A549 (cell line): Measurements from ENCODE around the gene IFNA4. TPM values are rescaled to one million over a fixed set of nuclear protein-coding genes. Genes with fewer than 3 reads are reported as not detected.
"Not testable (repeated sequence)": the region's sequence is repeated elsewhere in the genome, so short reads cannot be mapped to it uniquely, and the experiment has no call there.

Experiments used
- ATAC-seq, 2 experiments: fragments of 200-7000 bp in 1 of 2; fragments of >200 bp in 1 of 2; cut with Nextera tagmentation in 1 of 2; cut with Tn5 transposase in 1 of 2; 3 replicates each; pipeline versions ENCODE4 v1.8.0 to v1.9.1; 2018 to 2020; ENCODE audit warnings: mild to moderate bottlenecking in 1 of 2, moderate library complexity in 1 of 2
- CTCF ChIA-PET: fragments of 300-600 bp; sonication (Branson Sonifier 250); formaldehyde crosslinking; extraction: SDS; loops from one replicate; lab custom pipeline; 2021; ENCODE audit warnings: antibody characterized with exemption, inconsistent platforms; lab: Yijun Ruan, JAX
- POLR2A ChIA-PET: fragments of 350-600 bp; formaldehyde crosslinking; extraction: SDS; loops from one replicate; lab custom pipeline; 2021; ENCODE audit warnings: antibody characterized with exemption, inconsistent platforms; lab: Yijun Ruan, JAX
- DNase-seq, 2 experiments: peaks; one replicate each; pipeline versions ENCODE4 v3.0.0 to v3.0.0-alpha.2; 2011 to 2016; ENCODE audit warnings: low read depth in 1 of 2, low spot score in 1 of 2
- FAIRE-seq: peaks from 2 replicates; lab custom pipeline; 2011; peaks lifted over from hg19 to GRCh38; lab: Jason Lieb, UNC
- H3K27ac ChIP-seq, 2 experiments: fragments of >200 bp; sonication (Bioruptor Twin); formaldehyde crosslinking; 3 replicates each; pipeline ENCODE4 v1.5.1; 2016 to 2017
- H3K4me1 ChIP-seq: fragments of >200 bp; sonication (Bioruptor Twin); formaldehyde crosslinking; 3 replicates; pipeline ENCODE4 v1.6.1; 2016
- H3K4me2 ChIP-seq: fragments of >200 bp; sonication (Bioruptor Twin); formaldehyde crosslinking; 3 replicates; pipeline ENCODE4 v1.6.1; 2016
- H3K4me3 ChIP-seq: fragments of >200 bp; sonication (Bioruptor Twin); formaldehyde crosslinking; 3 replicates; pipeline ENCODE4 v1.5.1; 2016
- H3K9me3 ChIP-seq: fragments of >200 bp; sonication (Bioruptor Twin); formaldehyde crosslinking; 3 replicates; pipeline ENCODE4 v1.6.1; 2016
- ATOH8 ChIP-seq: fragments of 250-450 bp; sonication (Bioruptor Pico); IDR thresholded peaks from 2 replicates; pipeline ENCODE4 v1.5.0; 2020; ENCODE audit warnings: low read depth, mild to moderate bottlenecking, moderate library complexity
- CBX2 ChIP-seq: fragments of 200-600 bp; sonication (generic); IDR thresholded peaks from 2 replicates; pipeline ENCODE4 v1.6.1; 2016; ENCODE audit warnings: low read depth, mild to moderate bottlenecking, borderline replicate concordance
- CHD2 ChIP-seq: fragments of 150-350 bp; IDR thresholded peaks from 2 replicates; pipeline ENCODE4 v1.6.1; 2014; ENCODE audit warnings: low read length; ENCODE audit not compliant: partially characterized antibody
- CTCF ChIP-seq: fragments of >200 bp; sonication (Bioruptor Twin); formaldehyde crosslinking; IDR thresholded peaks from 3 replicates; pipeline ENCODE4 v1.5.1; 2016
- E2F6 ChIP-seq: IDR thresholded peaks from 2 replicates; pipeline ENCODE4 v1.6.1; 2012; ENCODE audit warnings: low read depth, borderline replicate concordance
- FOSL2 ChIP-seq, 2 experiments: fragments of 450-650 bp in 1 of 2; fragments of >200 bp in 1 of 2; sonication (Bioruptor Twin) in 1 of 2; formaldehyde crosslinking; IDR thresholded peaks; 2 replicates each; pipeline versions ENCODE4 v1.5.0 to v1.6.1; 2016 to 2020; ENCODE audit warnings: mild to moderate bottlenecking in 1 of 2, moderate library complexity in 1 of 2
- FOXS1 ChIP-seq: fragments of 250-450 bp; sonication (Bioruptor Pico); IDR thresholded peaks from 2 replicates; pipeline ENCODE4 v1.5.0; 2020; ENCODE audit warnings: mild to moderate bottlenecking, moderate library complexity
- JUN ChIP-seq, 2 experiments: fragments of >200 bp; sonication (Bioruptor Twin); formaldehyde crosslinking; IDR thresholded peaks; 2 replicates in 1 of 2; 3 replicates in 1 of 2; pipeline ENCODE4 v1.6.1; 2016 to 2017
- JUNB ChIP-seq: fragments of >200 bp; sonication (Bioruptor Twin); formaldehyde crosslinking; IDR thresholded peaks from 2 replicates; pipeline ENCODE4 v1.6.1; 2016
- NPAS2 ChIP-seq: fragments of 250-450 bp; sonication (Bioruptor Pico); IDR thresholded peaks from 2 replicates; pipeline ENCODE4 v1.8.0; 2022; ENCODE audit warnings: mild to moderate bottlenecking, moderate library complexity, borderline replicate concordance
- PBX3 ChIP-seq: IDR thresholded peaks from 2 replicates; pipeline ENCODE4 v1.6.1; 2012
- PHF8 ChIP-seq: fragments of 200-600 bp; sonication (generic); IDR thresholded peaks from 2 replicates; pipeline ENCODE4 v1.6.1; 2016; ENCODE audit warnings: low read depth, mild to moderate bottlenecking, antibody characterized with exemption, moderate library complexity, borderline replicate concordance
- RAD21 ChIP-seq, 2 experiments: fragments of >200 bp in 1 of 2; sonication (Bioruptor Twin) in 1 of 2; formaldehyde crosslinking in 1 of 2; IDR thresholded peaks in 1 of 2; conservative IDR thresholded peaks in 1 of 2; 2 replicates in 1 of 2; 3 replicates in 1 of 2; pipeline ENCODE4 v1.6.1; 2012 to 2018; ENCODE audit warnings: inconsistent platforms in 1 of 2
- RARB ChIP-seq: fragments of 250-450 bp; sonication (Bioruptor Pico); IDR thresholded peaks from 2 replicates; pipeline ENCODE4 v1.8.0; 2021; ENCODE audit warnings: mild to moderate bottlenecking, moderate library complexity
- RCOR1 ChIP-seq: fragments of 150-350 bp; IDR thresholded peaks from 2 replicates; pipeline ENCODE4 v1.6.1; 2014; ENCODE audit warnings: antibody characterized with exemption, low read length, low read depth
- SMC3 ChIP-seq: fragments of >200 bp; sonication (Bioruptor Twin); formaldehyde crosslinking; IDR thresholded peaks from 3 replicates; pipeline ENCODE4 v1.6.1; 2018; ENCODE audit warnings: inconsistent platforms
- ZFP36 ChIP-seq: fragments of 450-650 bp; IDR thresholded peaks from 2 replicates; pipeline ENCODE4 v1.6.1; 2014; ENCODE audit warnings: borderline replicate concordance; ENCODE audit not compliant: partially characterized antibody
- ZSCAN20 ChIP-seq: fragments of 250-450 bp; sonication (Bioruptor Pico); IDR thresholded peaks from 2 replicates; pipeline ENCODE4 v1.8.0; 2022; ENCODE audit warnings: mild to moderate bottlenecking, moderate library complexity
- WGBS: methylation state at CpG from one replicate; pipeline ENCODE4 v1.1.6; 2017; ENCODE audit errors: missing lambda C conversion rate; 5-methylcytosine and 5-hydroxymethylcytosine counted together
- polyA plus RNA-seq, 4 experiments: library from polyadenylated mRNA; depleted of rRNA in 3 of 4; stranded (reverse); fragments of >200 nt; fragmentation: RNase III in 1 of 4; extraction: RNeasy Plus Mini Kit Qiagen cat#74134 plus additional on column Dnase treatment in 1 of 4; gene quantifications; 2 replicates in 3 of 4; 3 replicates in 1 of 4; pipeline ENCODE4 v1.2.3, GENCODE V29; 2011 to 2017

The IFNA4 gene
- polyA plus RNA-seq, 2 of the 4 experiments (the other 2 are of a cell fraction) = not detected

- H3K4me1 ChIP-seq, H3K27ac ChIP-seq, H3K4me3 ChIP-seq, H3K4me2 ChIP-seq, FAIRE-seq, H3K9me3 ChIP-seq, POLR2A ChIA-PET: not testable (repeated sequence)
- 15% methylated on average over 5 of the region's 5 CpGs for WGBS
- DNase-seq (peak; percentile 9 to 26), ATAC-seq (peak; percentile 65 to 83; a peak in 3 of 6 replicates)
- CTCF ChIA-PET = interaction anchor here (1.0 to 1.9 kb wide), 8 partner anchors 10 to 577 kb away, joined by 3 to 8 read pairs (median 3); no protein-coding TSS in a partner anchor
- TF ChIP-seq SMC3 (0 out of 3 replicates have a peak, but pooled peaks have one; percentile 13), RAD21 (conservative IDR thresholded peaks at IDR 0.05 in 1 of 2, IDR thresholded peaks at IDR 0.05 in 1 of 2) (peak; percentile 53 to 58; a peak in 4 of 5 replicates), CTCF (peak; percentile 55)
These were observed 26.3 kb upstream of the IFNA4 start for GRCh38 chr9:21213411-21214326.

- DNase-seq, H3K4me3 ChIP-seq, POLR2A ChIA-PET, H3K4me2 ChIP-seq, FAIRE-seq, H3K27ac ChIP-seq, H3K9me3 ChIP-seq, H3K4me1 ChIP-seq, ATAC-seq: not testable (repeated sequence)
- no CpG with 5 or more reads among the region's 2 CpGs for WGBS
- CTCF ChIA-PET = interaction anchor here (1.4 to 1.9 kb wide), 4 partner anchors 8 to 37 kb away, joined by 3 to 7 read pairs (median 4); no protein-coding TSS in a partner anchor
These were observed 24.8 kb upstream of the IFNA4 start for GRCh38 chr9:21212160-21212559.

- H3K4me3 ChIP-seq, H3K27ac ChIP-seq, H3K4me2 ChIP-seq, H3K9me3 ChIP-seq, ATAC-seq, DNase-seq, H3K4me1 ChIP-seq, FAIRE-seq, POLR2A ChIA-PET: not testable (repeated sequence)
- CTCF ChIA-PET = interaction anchor here (0.6 to 1.0 kb wide), 2 partner anchors 185 to 573 kb away, joined by 3 to 4 read pairs; no protein-coding TSS in a partner anchor
- WGBS = 35% methylated on average over 2 of the region's 2 CpGs
These were observed 23.4 kb upstream of the IFNA4 start for GRCh38 chr9:21210782-21211181.

- H3K9me3 ChIP-seq = no peaks in the 10 kb centered on the region
- TF ChIP-seq JUN (IDR thresholded peaks at IDR 0.05) (no peak), CBX2 (no peak), ZSCAN20 (no peak), FOSL2 (IDR thresholded peaks at IDR 0.05) (no peak), FOSL2 (CRISPR knock-in tag; IDR thresholded peaks at IDR 0.05) (no peak), PHF8 (no peak), RARB (CRISPR knock-in tag) (no peak), ZFP36 (no peak), E2F6 (no peak), PBX3 (no peak), ATOH8 (CRISPR knock-in tag) (no peak), FOXS1 (CRISPR knock-in tag) (no peak), RCOR1 (no peak), NPAS2 (CRISPR knock-in tag) (no peak), JUNB (no peak), CHD2 (no peak)
- TF ChIP-seq, all 56 proteins: peak for 0
- Histone ChIP-seq H3K27ac (no peak overlapping the region), H3K4me1 (no peaks in the 10 kb centered on the region), H3K4me2 (no peak overlapping the region), H3K4me3 (no peak overlapping the region)
- WGBS = 53% methylated on average over 5 of the region's 7 CpGs
- no peak for ATAC-seq
- FAIRE-seq = no peak
- no peak for DNase-seq
- ChIA-PET POLR2A (no interaction called here), CTCF (interaction anchor here (1.0 kb wide), 1 partner anchor 185 kb away, joined by 4 read pairs; no protein-coding TSS in a partner anchor)
These were observed 22.9 kb upstream of the IFNA4 start for GRCh38 chr9:21210311-21210710.

GRCh38 chr9:21207043-21207442 is 19.7 kb upstream of the IFNA4 start, which contains the start of gene IFNA10:
IFNA10 (minus strand) TSS chr9:21207143; CDS start chr9:21207097, 46 bp downstream.
- FAIRE-seq = not testable (repeated sequence)

More at GRCh38 chr9:21207043-21207442, 19.7 kb upstream of the IFNA4 start, which contains the start of gene IFNA10:
- CTCF ChIA-PET, H3K4me2 ChIP-seq, H3K4me3 ChIP-seq, H3K9me3 ChIP-seq, H3K27ac ChIP-seq, H3K4me1 ChIP-seq, DNase-seq, POLR2A ChIA-PET, ATAC-seq: not testable (repeated sequence)
- WGBS = 30% methylated on average over 3 of the region's 3 CpGs
